Prostate gland (tissue), 2 donors: Measurements from ENCODE around the gene DPYSL5. TPM values are rescaled to one million over a fixed set of nuclear protein-coding genes. Genes with fewer than 3 reads are reported as not detected.

Experiments used
- DNase-seq: peaks from one replicate; pipeline ENCODE4 v3.0.0-alpha.2; 2019; ENCODE audit warnings: low spot score
- H3K27ac ChIP-seq, 2 donors: fragments of 200-600 bp; sonication (generic); 2 replicates each; pipeline ENCODE4 v1.5.1; 2017 to 2019
- H3K27me3 ChIP-seq: fragments of 200-600 bp; sonication (generic); replicated peaks from 2 replicates; pipeline ENCODE4 v1.5.1; 2019; ENCODE audit not compliant: insufficient read depth
- H3K36me3 ChIP-seq, 2 donors: fragments of 200-600 bp; sonication (generic); 1 replicate in 1 of 2; 2 replicates in 1 of 2; pipeline versions ENCODE4 v1.5.1 to v1.8.1; 2017 to 2019
- H3K4me1 ChIP-seq: fragments of 200-600 bp; sonication (generic); replicated peaks from 2 replicates; pipeline ENCODE4 v1.5.1; 2019
- H3K4me3 ChIP-seq, 2 donors: fragments of 200-600 bp; sonication (generic); 2 replicates each; pipeline ENCODE4 v1.5.1; 2017 to 2019
- H3K9me3 ChIP-seq: fragments of 200-600 bp; sonication (generic); 2 replicates; pipeline ENCODE4 v1.5.1; 2017
- POLR2A ChIP-seq: fragments of 450-650 bp; IDR thresholded peaks from one replicate; pipeline ENCODE4 v1.6.1; 2016; ENCODE audit warnings: antibody characterized with exemption, mild to moderate bottlenecking
- POLR2AphosphoS5 ChIP-seq: sonication (generic); formaldehyde crosslinking; IDR thresholded peaks from one replicate; pipeline ENCODE4 v1.6.1; 2017; ENCODE audit warnings: antibody characterized with exemption
- WGBS: methylation state at CpG from one replicate; pipeline ENCODE4 v1.1.5; 2018; 5-methylcytosine and 5-hydroxymethylcytosine counted together
- intact Hi-C: fragments of 100-400 bp; cut with DNase I; formaldehyde crosslinking; loops from one replicate; pipeline ENCODE4 v1.14.2; 2022
- total RNA-seq, 2 donors: library from RNA; depleted of rRNA; stranded (reverse); fragments of >200 nt; gene quantifications; one replicate each; pipeline ENCODE4 v1.1.0, GENCODE V29; 2016
- TF ChIP-seq, protein P1 (sequence below), 4 experiments: fragments of 200-600 bp in 2 of 4; fragments of 450-650 bp in 2 of 4; sonication (generic) in 2 of 4; IDR thresholded peaks; 1 replicate in 3 of 4; 2 replicates in 1 of 4; pipeline ENCODE4 v1.5.1; 2016 to 2019; ENCODE audit warnings: antibody characterized with exemption in 4 of 4, mild to moderate bottlenecking in 2 of 4, moderate library complexity in 2 of 4

DPYSL5 gene
- total RNA-seq, 2 donors from 2014 or later, result 1.2 TPM; not detected in 1

GRCh38 chr2:26848336-26849055, 564 bp downstream of the DPYSL5 start:
- Histone ChIP-seq H3K9me3 (no peaks in the 10 kb centered on the region), H3K4me3 (peak overlapping the region; percentile 8 to 32), H3K27ac (no peak overlapping the region), H3K36me3 (no peaks in the 10 kb centered on the region), H3K4me1 (peaks cover 22% of the 10 kb centered on the region), H3K27me3 (peaks cover 34% of the 10 kb centered on the region)
- intact Hi-C loops, result loop anchor here (5.0 kb wide), 3 partner anchors 74 to 169 kb away; no protein-coding TSS in a partner anchor
- TF ChIP-seq, protein P1, sequence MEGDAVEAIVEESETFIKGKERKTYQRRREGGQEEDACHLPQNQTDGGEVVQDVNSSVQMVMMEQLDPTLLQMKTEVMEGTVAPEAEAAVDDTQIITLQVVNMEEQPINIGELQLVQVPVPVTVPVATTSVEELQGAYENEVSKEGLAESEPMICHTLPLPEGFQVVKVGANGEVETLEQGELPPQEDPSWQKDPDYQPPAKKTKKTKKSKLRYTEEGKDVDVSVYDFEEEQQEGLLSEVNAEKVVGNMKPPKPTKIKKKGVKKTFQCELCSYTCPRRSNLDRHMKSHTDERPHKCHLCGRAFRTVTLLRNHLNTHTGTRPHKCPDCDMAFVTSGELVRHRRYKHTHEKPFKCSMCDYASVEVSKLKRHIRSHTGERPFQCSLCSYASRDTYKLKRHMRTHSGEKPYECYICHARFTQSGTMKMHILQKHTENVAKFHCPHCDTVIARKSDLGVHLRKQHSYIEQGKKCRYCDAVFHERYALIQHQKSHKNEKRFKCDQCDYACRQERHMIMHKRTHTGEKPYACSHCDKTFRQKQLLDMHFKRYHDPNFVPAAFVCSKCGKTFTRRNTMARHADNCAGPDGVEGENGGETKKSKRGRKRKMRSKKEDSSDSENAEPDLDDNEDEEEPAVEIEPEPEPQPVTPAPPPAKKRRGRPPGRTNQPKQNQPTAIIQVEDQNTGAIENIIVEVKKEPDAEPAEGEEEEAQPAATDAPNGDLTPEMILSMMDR (IDR thresholded peaks at IDR 0.05), result no peak
- TF ChIP-seq POLR2A (no peak), POLR2AphosphoS5 (no peak)
- WGBS, result 1% methylated on average over 64 of the region's 75 CpGs
- DNase-seq, result no peak

DNA sequence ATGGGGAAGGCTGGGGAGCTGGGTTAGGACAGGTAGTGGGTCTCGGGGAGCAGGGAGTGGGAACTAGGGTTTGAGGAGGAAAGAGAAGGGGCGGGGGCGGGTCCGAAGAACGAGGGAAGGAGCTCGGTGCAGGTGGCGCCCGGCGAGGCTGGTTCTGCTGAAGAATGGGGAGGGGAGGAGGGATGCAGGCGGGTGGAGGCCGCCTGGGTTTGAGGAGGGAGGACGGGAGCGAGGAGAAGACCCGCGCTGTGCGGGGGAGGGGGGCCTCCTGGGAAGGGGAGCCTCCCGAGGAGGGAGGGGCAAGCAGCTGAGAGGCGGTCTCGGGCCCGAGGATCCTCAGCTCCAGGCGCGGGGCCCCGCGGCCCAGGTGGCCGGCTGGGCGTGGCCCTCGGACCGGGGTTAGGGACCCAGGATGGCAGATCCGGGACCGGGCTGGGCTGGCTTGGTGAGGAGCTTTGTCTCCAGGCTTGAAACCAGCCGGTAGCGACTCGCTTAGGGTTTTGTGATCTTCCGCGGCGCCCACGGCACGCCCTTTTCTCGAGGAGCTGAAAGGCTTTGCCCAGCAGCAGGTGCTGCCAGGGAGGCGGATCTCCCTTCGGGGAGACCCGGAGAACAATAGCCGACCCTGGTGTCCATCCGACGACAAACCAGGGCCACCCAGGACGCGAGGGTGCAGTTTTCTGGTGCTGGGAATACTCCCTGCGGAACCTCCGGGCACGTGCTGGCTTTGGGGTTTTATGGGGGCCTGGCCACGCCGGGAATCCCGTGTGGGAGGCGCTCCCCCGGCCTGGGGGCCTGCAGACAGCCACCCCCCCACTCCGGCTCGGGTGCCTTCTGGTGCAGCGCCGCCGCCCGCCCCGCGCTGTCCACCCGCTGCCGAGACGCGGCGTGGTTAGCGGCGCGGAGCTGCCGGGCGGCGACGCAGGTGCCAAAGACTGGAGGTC, 1.4 kb downstream of the DPYSL5 start:
- Histone ChIP-seq H3K9me3 (no peaks in the 10 kb centered on the region), H3K27me3 (peaks cover 34% of the 10 kb centered on the region), H3K4me3 (no peak overlapping the region), H3K27ac (no peak overlapping the region), H3K4me1 (peaks cover 22% of the 10 kb centered on the region), H3K36me3 (no peaks in the 10 kb centered on the region)
- intact Hi-C loops, result loop anchor here (5.0 kb wide), 3 partner anchors 73 to 168 kb away; no protein-coding TSS in a partner anchor
- no peak for DNase-seq
- TF ChIP-seq POLR2AphosphoS5 (no peak), POLR2A (no peak)
- TF ChIP-seq, protein P1 (IDR thresholded peaks at IDR 0.05), result no peak
- 1% methylated on average over 53 of the region's 75 CpGs for WGBS

GRCh38 chr2:26850000-26850431, 2.1 kb downstream of the DPYSL5 start:
- no peak overlapping the region for H3K4me3 ChIP-seq

GRCh38 chr2:26850505-26850904, 2.6 kb downstream of the DPYSL5 start:
- no peak for DNase-seq
- TF ChIP-seq POLR2AphosphoS5 (no peak), POLR2A (no peak)
- TF ChIP-seq, protein P1 (IDR thresholded peaks at IDR 0.05), result no peak
- Histone ChIP-seq H3K27me3 (peaks cover 34% of the 10 kb centered on the region), H3K36me3 (no peaks in the 10 kb centered on the region), H3K27ac (no peak overlapping the region), H3K4me3 (no peak overlapping the region), H3K4me1 (peaks cover 22% of the 10 kb centered on the region), H3K9me3 (no peaks in the 10 kb centered on the region)
- WGBS, result 95% methylated on average over 1 of the region's 1 CpG
- intact Hi-C loops, result no loop called here

More at GRCh38 chr2:26850000-26850431, 2.1 kb downstream of the DPYSL5 start:
- intact Hi-C loops, result loop anchor here (5.0 kb wide), 3 partner anchors 72 to 167 kb away; no protein-coding TSS in a partner anchor
- DNase-seq, result no peak
- peaks cover 34% of the 10 kb centered on the region for H3K27me3 ChIP-seq
- TF ChIP-seq POLR2A, result no peak
- no peak for TF ChIP-seq POLR2AphosphoS5
- TF ChIP-seq, protein P1 (IDR thresholded peaks at IDR 0.05), result no peak
- H3K27ac ChIP-seq, result no peak overlapping the region
- 40% methylated on average over 17 of the region's 25 CpGs for WGBS
- H3K4me1 ChIP-seq, result peaks cover 22% of the 10 kb centered on the region
- H3K36me3 ChIP-seq, result no peaks in the 10 kb centered on the region
- H3K9me3 ChIP-seq, result no peaks in the 10 kb centered on the region
